HCT116 (cell line): ENCODE results near the gene SLC4A7. TPM values are rescaled to one million over a fixed set of nuclear protein-coding genes. Genes with fewer than 3 reads are reported as not detected.

ENCODE experiments used
- ATAC-seq: fragments of 200-7000 bp; cut with Tn5 transposase; 2 replicates; pipeline ENCODE4 v1.9.1; 2020; ENCODE audit warnings: mild to moderate bottlenecking, moderate library complexity
- BruUV-seq: library from RNA; stranded (reverse); fragments of 400-500 nt; replicated peaks from 2 replicates; lab custom pipeline; 2021; lab: Mats Ljungman, UMichigan
- CTCF ChIA-PET: fragments of 300-600 bp; sonication (Branson Sonifier 250); formaldehyde crosslinking; loops from one replicate; lab custom pipeline; 2021; ENCODE audit warnings: antibody characterized with exemption; lab: Charles Lee
- POLR2A ChIA-PET: fragments of 300-600, 350-600 bp; sonication (Branson Sonifier 250); formaldehyde crosslinking; loops from one replicate; lab custom pipeline; 2021; ENCODE audit warnings: antibody characterized with exemption; lab: Charles Lee
- RAD21 ChIA-PET, 2 experiments: fragments of 300-600 bp; sonication (Branson Sonifier 250); formaldehyde crosslinking; loops; one replicate each; lab custom pipeline; 2023; ENCODE audit warnings: low total read pairs in 2 of 2; ENCODE audit not compliant: uncharacterized antibody in 2 of 2, unreplicated experiment in 2 of 2, low non-redundant PET in 1 of 2; lab: Charles Lee
- DNase-seq: peaks from one replicate; pipeline ENCODE4 v3.0.0-alpha.2; 2010; ENCODE audit warnings: low read depth, low spot score
- H2AFZ ChIP-seq: fragments of 200-600 bp; shearing (Covaris generic), sonication (generic); 2 replicates; pipeline ENCODE4 v1.6.1; 2017; ENCODE audit warnings: low read depth, mixed run types, mixed read lengths, antibody characterized with exemption, low read length; ENCODE audit not compliant: poor library complexity, severe bottlenecking
- H3K27ac ChIP-seq: 2 replicates; pipeline ENCODE4 v1.5.1; 2012; ENCODE audit warnings: low read depth, low read length
- H3K27me3 ChIP-seq: fragments of 200-600 bp; sonication (generic); 2 replicates; pipeline ENCODE4 v1.6.1; 2016; ENCODE audit warnings: mixed run types, low read length, mixed read lengths; ENCODE audit not compliant: insufficient read depth
- H3K36me3 ChIP-seq, 2 experiments: fragments of 200-500 bp in 1 of 2; fragments of 200-600 bp in 1 of 2; sonication (Bioruptor generic) in 1 of 2; sonication (generic) in 1 of 2; 2 replicates each; pipeline versions ENCODE4 v1.5.1 to v1.6.1; 2014 to 2016; ENCODE audit warnings: low read length in 2 of 2, inconsistent platforms in 1 of 2, mixed read lengths in 1 of 2, mixed run types in 1 of 2; ENCODE audit not compliant: insufficient read depth in 2 of 2, control insufficient read depth in 1 of 2
- H3K4me1 ChIP-seq, 2 experiments: fragments of 200-600 bp in 1 of 2; sonication (generic) in 1 of 2; 2 replicates each; pipeline versions ENCODE4 v1.5.1 to v1.6.1; 2012 to 2017; ENCODE audit warnings: low read length in 2 of 2, inconsistent platforms in 1 of 2, mild to moderate bottlenecking in 1 of 2, mixed read lengths in 1 of 2, mixed run types in 1 of 2, moderate library complexity in 1 of 2; ENCODE audit not compliant: insufficient read depth in 2 of 2, control insufficient read depth in 1 of 2
- H3K4me2 ChIP-seq: fragments of 200-600 bp; sonication (generic); 2 replicates; pipeline ENCODE4 v1.6.1; 2017; ENCODE audit warnings: mixed run types, low read length, mixed read lengths
- H3K4me3 ChIP-seq, 2 experiments: fragments of 200-600 bp in 1 of 2; sonication (generic) in 1 of 2; replicated peaks in 1 of 2; 2 replicates each; pipeline ENCODE4 v1.5.1; 2011 to 2016; ENCODE audit warnings: low read length in 2 of 2, control low read depth in 1 of 2, low read depth in 1 of 2, mild to moderate bottlenecking in 1 of 2, mixed read lengths in 1 of 2, mixed run types in 1 of 2
- H3K79me2 ChIP-seq: fragments of 200-600 bp; sonication (generic); 2 replicates; pipeline ENCODE4 v1.6.1; 2017; ENCODE audit warnings: mild to moderate bottlenecking, mixed run types, low read length, moderate library complexity, mixed read lengths; ENCODE audit not compliant: insufficient read depth
- H3K9ac ChIP-seq: fragments of 200-600 bp; sonication (generic); 2 replicates; pipeline ENCODE4 v1.6.1; 2016; ENCODE audit warnings: low read length, mixed read lengths
- H3K9me2 ChIP-seq: fragments of 200-600 bp; sonication (generic), shearing (Covaris generic); 2 replicates; pipeline ENCODE4 v1.6.1; 2017; ENCODE audit warnings: mixed run types, mild to moderate bottlenecking, moderate library complexity; ENCODE audit not compliant: insufficient read depth
- H3K9me3 ChIP-seq, 2 experiments: fragments of 200-500 bp in 1 of 2; fragments of 200-600 bp in 1 of 2; sonication (Bioruptor generic) in 1 of 2; sonication (generic) in 1 of 2; 2 replicates each; pipeline ENCODE4 v1.6.1; 2014 to 2017; ENCODE audit warnings: low read length in 2 of 2, mixed read lengths in 2 of 2, inconsistent platforms in 1 of 2, low read depth in 1 of 2, mild to moderate bottlenecking in 1 of 2, mixed run types in 1 of 2, moderate library complexity in 1 of 2; ENCODE audit not compliant: control insufficient read depth in 1 of 2, insufficient read depth in 1 of 2
- H4K20me1 ChIP-seq: fragments of 200-600 bp; sonication (generic), shearing (Covaris generic); 2 replicates; pipeline ENCODE4 v1.6.1; 2017; ENCODE audit warnings: mixed run types, mild to moderate bottlenecking, moderate library complexity; ENCODE audit not compliant: insufficient read depth
- CBX3 ChIP-seq: IDR thresholded peaks from 2 replicates; pipeline ENCODE4 v1.6.1; 2012; ENCODE audit warnings: low read depth
- EGR1 ChIP-seq: IDR thresholded peaks from 2 replicates; pipeline ENCODE4 v1.6.1; 2012; ENCODE audit warnings: low read depth
- EZH2phosphoT487 ChIP-seq: fragments of 200-600 bp; IDR thresholded peaks from 2 replicates; pipeline ENCODE4 v1.6.1; 2018; ENCODE audit warnings: antibody characterized with exemption, borderline replicate concordance
- FOSL1 ChIP-seq: IDR thresholded peaks from 2 replicates; pipeline ENCODE4 v1.6.1; 2012; ENCODE audit warnings: low read depth
- POLR2AphosphoS5 ChIP-seq: IDR thresholded peaks from 2 replicates; pipeline ENCODE4 v1.6.1; 2011; ENCODE audit warnings: mild to moderate bottlenecking, low read depth, low read length, moderate library complexity
- RAD21 ChIP-seq: IDR thresholded peaks from 2 replicates; pipeline ENCODE4 v1.6.1; 2012; ENCODE audit warnings: low read depth, mild to moderate bottlenecking
- SP1 ChIP-seq: IDR thresholded peaks from 2 replicates; pipeline ENCODE4 v1.6.1; 2012; ENCODE audit warnings: low read depth
- SRF ChIP-seq: IDR thresholded peaks from 2 replicates; pipeline ENCODE4 v1.6.1; 2012; ENCODE audit warnings: low read depth
- TCF7L2 ChIP-seq: IDR thresholded peaks from 2 replicates; pipeline ENCODE4 v1.7.0; 2011; ENCODE audit warnings: borderline replicate concordance, inconsistent platforms; ENCODE audit not compliant: insufficient read depth, insufficient read length; ENCODE audit errors: extremely low read depth
- YY1 ChIP-seq: IDR thresholded peaks from 2 replicates; pipeline ENCODE4 v1.6.1; 2011; ENCODE audit warnings: low read length, low read depth, moderate library complexity, mild to moderate bottlenecking; ENCODE audit not compliant: insufficient replicate concordance; ENCODE audit errors: extremely low read depth
- ZNF274 ChIP-seq: fragments of 200-500 bp; sonication (Bioruptor generic); IDR thresholded peaks from 2 replicates; pipeline ENCODE4 v1.6.1; 2014; ENCODE audit warnings: mild to moderate bottlenecking, low read depth, low read length, inconsistent platforms
- intact Hi-C: fragments of 100-400 bp; cut with micrococcal nuclease; formaldehyde crosslinking; loops from 2 replicates; pipeline ENCODE4 v1.10.0; 2022
- total RNA-seq: library from RNA; stranded (reverse); gene quantifications from one replicate; pipeline ENCODE4 v1.2.1, GENCODE V29; 2021; ENCODE audit not compliant: unreplicated experiment
- TF ChIP-seq, protein P1 (sequence below): IDR thresholded peaks from 2 replicates; pipeline ENCODE4 v1.6.1; 2012; ENCODE audit warnings: low read depth
- TF ChIP-seq, protein P2 (sequence below): IDR thresholded peaks from 2 replicates; pipeline ENCODE4 v1.6.1; 2012

Gene SLC4A7
- total RNA-seq, 1 experiment from 2014 or later: 37.6 TPM

DNA sequence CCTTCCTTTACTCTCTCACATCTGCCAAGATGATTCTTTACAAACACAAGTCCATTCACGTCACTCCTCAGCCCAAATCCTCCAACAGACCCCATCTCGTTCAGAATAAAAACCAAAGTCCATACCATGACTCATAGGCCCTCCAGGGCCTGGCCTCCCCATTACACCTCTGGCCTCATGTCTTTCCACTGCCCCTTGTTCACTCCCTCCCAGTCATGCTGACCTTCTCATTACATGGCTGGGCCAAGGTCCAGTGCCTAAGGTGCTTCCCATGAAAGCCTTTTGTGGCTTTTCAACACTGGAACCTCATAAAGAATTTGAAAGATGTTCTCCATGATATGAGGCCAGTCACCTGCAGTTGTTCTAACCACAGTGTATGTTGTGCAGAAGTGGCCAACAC, 159.5 kb downstream of the SLC4A7 start:
- Histone ChIP-seq H3K36me3 (no peaks in the 10 kb centered on the region), H3K4me1 (no peaks in the 10 kb centered on the region), H3K9me3 (no peaks in the 10 kb centered on the region), H3K27ac (no peak overlapping the region), H4K20me1 (no peaks in the 10 kb centered on the region), H3K4me3 (no peak overlapping the region), H3K4me2 (no peak overlapping the region), H3K9ac (no peak overlapping the region), H3K27me3 (no peaks in the 10 kb centered on the region), H2AFZ (no peak overlapping the region), H3K9me2 (no peaks in the 10 kb centered on the region), H3K79me2 (no peaks in the 10 kb centered on the region)
- intact Hi-C loops: no loop called here
- RAD21 ChIA-PET: no interaction called here
- CTCF ChIA-PET: no interaction called here
- ATAC-seq (no peak), DNase-seq (no peak)
- no peak for TF ChIP-seq EZH2phosphoT487
- no peak for TF ChIP-seq POLR2AphosphoS5
- no peak for TF ChIP-seq RAD21
- no peak for TF ChIP-seq CBX3
- TF ChIP-seq, protein P1, sequence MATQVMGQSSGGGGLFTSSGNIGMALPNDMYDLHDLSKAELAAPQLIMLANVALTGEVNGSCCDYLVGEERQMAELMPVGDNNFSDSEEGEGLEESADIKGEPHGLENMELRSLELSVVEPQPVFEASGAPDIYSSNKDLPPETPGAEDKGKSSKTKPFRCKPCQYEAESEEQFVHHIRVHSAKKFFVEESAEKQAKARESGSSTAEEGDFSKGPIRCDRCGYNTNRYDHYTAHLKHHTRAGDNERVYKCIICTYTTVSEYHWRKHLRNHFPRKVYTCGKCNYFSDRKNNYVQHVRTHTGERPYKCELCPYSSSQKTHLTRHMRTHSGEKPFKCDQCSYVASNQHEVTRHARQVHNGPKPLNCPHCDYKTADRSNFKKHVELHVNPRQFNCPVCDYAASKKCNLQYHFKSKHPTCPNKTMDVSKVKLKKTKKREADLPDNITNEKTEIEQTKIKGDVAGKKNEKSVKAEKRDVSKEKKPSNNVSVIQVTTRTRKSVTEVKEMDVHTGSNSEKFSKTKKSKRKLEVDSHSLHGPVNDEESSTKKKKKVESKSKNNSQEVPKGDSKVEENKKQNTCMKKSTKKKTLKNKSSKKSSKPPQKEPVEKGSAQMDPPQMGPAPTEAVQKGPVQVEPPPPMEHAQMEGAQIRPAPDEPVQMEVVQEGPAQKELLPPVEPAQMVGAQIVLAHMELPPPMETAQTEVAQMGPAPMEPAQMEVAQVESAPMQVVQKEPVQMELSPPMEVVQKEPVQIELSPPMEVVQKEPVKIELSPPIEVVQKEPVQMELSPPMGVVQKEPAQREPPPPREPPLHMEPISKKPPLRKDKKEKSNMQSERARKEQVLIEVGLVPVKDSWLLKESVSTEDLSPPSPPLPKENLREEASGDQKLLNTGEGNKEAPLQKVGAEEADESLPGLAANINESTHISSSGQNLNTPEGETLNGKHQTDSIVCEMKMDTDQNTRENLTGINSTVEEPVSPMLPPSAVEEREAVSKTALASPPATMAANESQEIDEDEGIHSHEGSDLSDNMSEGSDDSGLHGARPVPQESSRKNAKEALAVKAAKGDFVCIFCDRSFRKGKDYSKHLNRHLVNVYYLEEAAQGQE: no peak
- TF ChIP-seq SP1: no peak
- no peak for TF ChIP-seq EGR1
- TF ChIP-seq YY1: no peak
- no peak for TF ChIP-seq FOSL1
- TF ChIP-seq TCF7L2: no peak
- TF ChIP-seq ZNF274: no peak
- TF ChIP-seq SRF: no peak
- TF ChIP-seq, protein P2, sequence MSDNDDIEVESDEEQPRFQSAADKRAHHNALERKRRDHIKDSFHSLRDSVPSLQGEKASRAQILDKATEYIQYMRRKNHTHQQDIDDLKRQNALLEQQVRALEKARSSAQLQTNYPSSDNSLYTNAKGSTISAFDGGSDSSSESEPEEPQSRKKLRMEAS: no peak
- POLR2A ChIA-PET: no interaction called here
- BruUV-seq: no TSS peak
